UCSD-AML1 (cell line): ENCODE results near the gene C2CD4C.
"Not testable (repeated sequence)": the region's sequence is repeated elsewhere in the genome, so short reads cannot be mapped to it uniquely, and the experiment has no call there.

Source experiments
- DNase-seq: peaks from one replicate; lab custom pipeline; 2025; ENCODE audit not compliant: unreplicated experiment; lab: John Stamatoyannopoulos, UW

The C2CD4C gene

GRCh38 chr19:415292-415691, 6.3 kb upstream of the C2CD4C start:
- DNase-seq: no peak

- no peak for DNase-seq
Observed at GRCh38 chr19:413756-414420, 4.9 kb upstream of the C2CD4C start.

- DNase-seq: no peak
Observed at GRCh38 chr19:412356-413355, 3.7 kb upstream of the C2CD4C start.

GRCh38 chr19:411723-412355, 2.9 kb upstream of the C2CD4C start:
- DNase-seq: no peak

- not testable (repeated sequence) for DNase-seq
Observed at GRCh38 chr19:411121-411722, 2.3 kb upstream of the C2CD4C start.

- no peak for DNase-seq
Observed at GRCh38 chr19:410243-410781, 1.4 kb upstream of the C2CD4C start.

GRCh38 chr19:409516-410242, 732 bp upstream of the C2CD4C start:
- no peak for DNase-seq

GRCh38 chr19:408441-408901, 476 bp downstream of the C2CD4C start:
- no peak for DNase-seq

GRCh38 chr19:407511-408440, 1.2 kb downstream of the C2CD4C start:
- no peak for DNase-seq

GRCh38 chr19:406971-407510, 1.9 kb downstream of the C2CD4C start:
- DNase-seq: no peak

- no peak for DNase-seq
Observed at GRCh38 chr19:406135-406781, 2.7 kb downstream of the C2CD4C start.

- no peak for DNase-seq
Observed at GRCh38 chr19:405121-405965, 3.6 kb downstream of the C2CD4C start.

GRCh38 chr19:403221-404027, 5.5 kb downstream of the C2CD4C start:
- DNase-seq: no peak

- DNase-seq: no peak
Observed at GRCh38 chr19:402786-403185, 6.2 kb downstream of the C2CD4C start.

GRCh38 chr19:401866-402511, 7.0 kb downstream of the C2CD4C start:
- no peak for DNase-seq
